Fibroblast of skin of right biceps (primary cell): ENCODE data around the gene CHTF8.

Source experiments
- DNase-seq: peaks from one replicate; pipeline ENCODE4 v3.0.0-alpha.2; 2013

The CHTF8 gene

DNA sequence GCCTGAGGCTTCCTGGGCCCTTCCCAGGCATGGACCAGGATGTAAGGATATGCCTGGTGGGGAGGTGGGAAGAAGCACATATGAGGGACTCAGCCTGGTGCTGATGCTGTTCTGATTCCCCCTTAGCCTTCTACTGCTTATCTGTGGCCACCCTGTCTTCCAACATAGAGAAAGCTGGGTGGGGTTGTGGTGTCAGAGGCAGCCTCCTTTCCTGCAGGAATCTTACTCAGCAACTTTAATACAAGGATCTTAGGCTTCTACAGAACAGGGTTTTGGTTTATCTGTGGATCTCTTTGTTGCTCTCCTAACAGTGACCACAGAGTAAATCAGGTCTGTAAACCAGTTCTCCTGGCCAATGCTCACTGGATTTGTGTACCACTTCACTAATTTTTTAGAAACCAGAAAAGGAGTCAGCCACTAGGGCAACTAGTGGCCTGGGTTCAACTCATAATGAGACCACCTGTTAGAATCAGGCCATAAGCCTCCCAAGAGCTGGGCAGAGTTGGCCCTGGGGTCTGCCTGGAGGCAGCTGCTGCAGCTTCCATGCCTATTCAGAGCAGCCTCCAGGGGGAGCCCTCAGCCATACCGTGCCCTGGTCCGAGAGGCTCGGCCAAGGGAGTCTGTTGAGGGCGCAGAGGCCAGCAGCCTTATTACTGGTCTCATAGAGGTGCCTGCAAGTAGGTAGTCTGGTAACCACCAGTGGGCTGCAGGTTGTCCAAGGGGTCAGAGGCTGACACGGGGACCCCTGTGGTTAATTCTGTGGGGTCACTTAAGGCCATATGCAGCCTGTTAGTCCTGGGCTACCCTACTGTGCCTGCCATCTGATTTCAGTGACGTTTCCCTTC, 19.9 kb downstream of the CHTF8 start:
- DNase-seq: peak; percentile 25

- DNase-seq: no peak
These were observed 20.5 kb downstream of the CHTF8 start for GRCh38 chr16:69111876-69112230.

DNA sequence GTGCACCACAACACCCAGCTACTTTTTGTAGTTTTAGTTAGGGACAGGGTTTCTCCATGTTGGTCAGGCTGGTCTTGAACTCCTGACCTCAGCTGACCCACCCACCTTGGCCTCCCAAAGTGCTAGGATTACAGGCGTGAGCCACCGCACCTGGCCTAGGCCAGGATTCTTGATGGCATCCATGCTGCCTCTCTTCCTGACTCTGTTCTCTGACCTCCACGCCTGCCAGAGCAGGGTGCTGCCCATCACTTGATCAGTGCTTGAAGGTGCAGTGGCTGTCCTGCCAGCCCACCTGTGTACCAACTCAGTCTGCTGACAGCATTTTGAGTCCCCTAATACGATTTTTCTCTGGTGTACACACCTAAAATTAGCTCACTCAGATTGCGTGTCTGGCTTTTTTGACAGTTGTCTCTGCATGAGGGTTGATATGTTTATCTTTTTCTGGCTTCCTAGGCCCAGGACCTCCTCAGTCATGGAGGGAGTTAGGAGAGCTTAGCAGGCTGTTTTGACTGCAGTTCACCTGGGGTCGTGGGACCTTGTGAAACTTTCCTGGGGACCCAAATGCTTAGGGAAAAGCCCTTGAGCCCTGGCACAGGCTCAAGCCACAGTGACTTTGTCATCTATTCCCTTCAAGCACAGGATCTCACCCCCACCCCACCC, 21.0 kb downstream of the CHTF8 start:
- DNase-seq: no peak

DNA sequence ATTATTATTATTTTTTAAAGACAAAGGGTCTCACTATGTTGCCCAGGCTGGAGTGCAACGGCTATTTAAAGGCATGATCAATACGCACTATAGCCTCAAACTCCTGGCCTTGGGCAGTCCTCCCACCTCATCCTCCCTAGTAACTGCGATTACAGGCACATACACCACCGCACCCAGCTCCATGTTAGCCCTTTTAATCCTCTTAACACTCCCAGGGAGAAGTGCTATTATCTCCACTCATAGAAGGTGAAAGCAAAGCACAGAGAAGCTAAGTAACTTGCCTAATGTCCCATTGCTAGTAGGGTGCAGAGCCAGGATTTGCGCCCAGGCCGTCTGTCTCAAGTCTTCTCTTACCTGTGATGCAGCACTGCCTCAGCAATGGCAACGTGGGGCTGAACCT, 22.0 kb downstream of the CHTF8 start:
- no peak for DNase-seq

- DNase-seq: no peak
These were observed 22.7 kb downstream of the CHTF8 start for GRCh38 chr16:69109486-69110270.

GRCh38 chr16:69108905-69109252, 23.5 kb downstream of the CHTF8 start:
- no peak for DNase-seq

DNA sequence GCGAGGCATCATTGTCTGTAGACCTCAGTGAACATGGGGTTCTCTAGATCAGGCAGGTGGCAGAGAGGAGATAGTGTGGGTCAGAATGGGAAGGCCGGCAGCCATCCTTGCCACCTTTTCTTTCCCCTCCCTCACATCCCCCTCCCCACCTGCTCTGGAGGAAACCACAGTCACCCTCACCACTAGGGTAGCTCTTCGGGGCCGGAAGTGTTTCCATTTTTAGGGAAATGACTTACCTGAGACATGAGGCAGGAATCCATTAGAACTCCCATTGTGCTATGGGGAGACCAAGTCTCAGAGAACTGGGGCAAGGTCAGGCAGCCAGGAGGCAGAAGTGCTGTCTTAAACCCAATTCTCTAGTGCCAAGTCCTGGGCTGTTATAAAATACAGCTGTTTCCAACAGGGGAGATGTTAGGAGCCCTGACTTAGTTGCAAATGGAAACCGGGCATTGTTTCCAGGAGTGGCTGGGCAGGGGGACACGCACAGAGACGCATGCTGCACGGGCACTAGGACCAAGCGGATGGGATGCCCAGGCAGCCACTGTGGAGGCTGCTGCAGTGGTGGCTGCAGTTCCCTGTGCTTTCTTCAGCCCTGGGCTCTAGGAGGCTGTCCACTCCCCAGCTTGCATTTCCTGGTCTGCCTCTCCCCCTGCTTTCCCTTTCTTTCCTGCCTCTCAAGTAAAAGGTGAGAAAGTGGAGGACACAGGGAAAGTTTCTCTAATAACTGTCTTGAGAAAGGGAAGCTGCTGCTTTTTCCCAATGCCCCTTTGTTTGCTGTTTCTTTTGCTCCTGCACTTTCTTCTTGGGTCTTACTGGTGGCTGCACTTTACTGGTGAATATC, 24.1 kb downstream of the CHTF8 start:
- DNase-seq: no peak

- DNase-seq: no peak
These were observed 24.9 kb downstream of the CHTF8 start for GRCh38 chr16:69107316-69107962.

GRCh38 chr16:69106491-69107315, 25.7 kb downstream of the CHTF8 start:
- DNase-seq: no peak

DNA sequence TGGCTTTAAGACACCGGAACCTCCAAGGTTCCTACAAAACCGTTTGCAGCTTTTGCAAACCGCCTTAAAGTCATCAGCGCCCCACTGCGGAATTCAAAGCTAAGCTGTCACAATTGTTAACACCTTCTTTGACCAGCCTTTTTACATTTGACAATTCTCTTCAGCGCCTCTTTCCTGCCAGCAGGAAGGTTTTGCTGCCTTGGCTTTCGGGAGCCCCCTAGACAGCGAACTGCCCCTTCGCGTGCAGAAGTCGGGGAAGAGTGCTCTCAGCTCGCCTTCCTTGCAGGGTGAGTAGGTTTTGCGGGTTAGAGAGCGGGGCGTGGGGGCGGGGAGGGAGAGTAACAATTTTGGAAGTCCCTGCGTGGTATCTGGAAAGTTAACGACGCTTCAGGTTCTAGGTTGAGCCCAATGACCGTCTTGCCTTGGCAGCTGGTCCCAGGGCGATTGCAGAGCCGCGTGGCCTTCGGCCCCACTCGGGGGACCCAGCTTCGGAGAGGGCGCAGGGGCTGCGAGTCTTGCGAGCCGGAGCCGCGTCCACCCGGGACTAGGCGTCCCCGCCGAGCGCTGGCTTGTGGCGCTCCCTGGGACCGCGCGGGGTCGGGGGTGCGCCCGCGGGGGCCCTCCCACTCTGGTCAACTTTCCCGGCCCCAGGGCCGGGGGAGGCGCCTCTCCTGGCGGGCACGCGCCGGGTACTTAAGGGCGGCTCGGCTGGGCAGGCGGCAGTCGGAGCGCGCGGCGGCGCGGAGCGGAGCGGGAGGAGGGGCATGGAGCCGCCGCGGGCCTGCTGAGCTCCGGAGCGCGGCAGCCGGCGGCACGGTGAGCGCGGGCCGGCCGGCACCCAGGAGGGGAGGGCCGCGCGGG, 26.7 kb downstream of the CHTF8 start, which contains the start of gene HAS3:
Gene HAS3 (plus strand): TSS at position 153 of the 861 bp plus-strand sequence. CDS start 3,743 bp downstream, outside the sequence.
- DNase-seq: peak; percentile 61

DNA sequence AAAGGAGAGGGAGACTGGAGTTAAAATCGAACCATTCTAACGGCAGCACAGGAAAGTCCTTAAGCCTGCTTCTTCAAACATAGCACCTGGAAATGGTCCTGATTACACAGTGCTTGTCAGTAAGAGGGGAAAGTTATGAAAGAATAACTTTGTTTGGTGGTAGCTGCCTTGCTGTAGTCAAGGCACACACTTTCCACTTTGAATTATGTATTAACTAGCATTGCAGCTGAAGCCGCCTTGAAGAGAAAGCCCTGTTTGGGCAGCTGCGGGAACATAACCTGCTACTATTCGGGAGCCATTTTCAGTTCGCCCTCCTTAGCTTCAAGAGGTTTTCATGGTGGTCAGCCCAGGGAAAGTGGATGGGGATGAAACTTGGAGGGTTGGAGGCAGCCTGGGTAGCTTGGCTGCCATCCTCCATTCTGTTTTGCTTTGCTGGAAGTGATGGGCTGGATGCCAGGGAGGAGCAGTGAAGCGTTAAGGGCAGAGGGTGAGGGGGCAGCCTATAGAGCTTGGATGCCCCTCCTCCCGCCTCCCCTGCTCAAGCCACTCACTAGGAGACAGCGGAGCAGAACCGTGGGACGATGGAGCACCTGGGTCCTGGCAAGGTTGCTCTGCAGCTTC, 32.2 kb downstream of the CHTF8 start:
- no peak for DNase-seq

DNA sequence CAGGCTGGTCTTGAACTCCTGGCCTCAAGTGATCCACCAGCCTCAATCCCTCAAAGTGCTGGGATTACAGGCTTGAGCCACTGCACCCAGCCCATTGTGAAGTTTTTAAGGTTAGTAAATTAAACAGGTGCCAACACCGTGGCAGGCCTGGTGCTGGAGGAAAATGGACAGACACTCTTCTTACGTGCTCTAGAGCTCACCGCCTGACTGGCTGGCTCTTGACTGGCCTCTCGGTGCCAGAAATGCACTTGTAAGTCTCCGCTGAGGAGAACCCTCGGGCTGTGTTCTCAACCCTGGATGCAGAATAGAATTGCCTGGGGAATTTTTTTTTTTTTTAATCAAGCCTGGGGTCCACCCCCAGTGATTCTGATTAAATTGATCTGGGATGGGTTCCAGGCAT, 37.2 kb downstream of the CHTF8 start:
- DNase-seq: no peak

DNA sequence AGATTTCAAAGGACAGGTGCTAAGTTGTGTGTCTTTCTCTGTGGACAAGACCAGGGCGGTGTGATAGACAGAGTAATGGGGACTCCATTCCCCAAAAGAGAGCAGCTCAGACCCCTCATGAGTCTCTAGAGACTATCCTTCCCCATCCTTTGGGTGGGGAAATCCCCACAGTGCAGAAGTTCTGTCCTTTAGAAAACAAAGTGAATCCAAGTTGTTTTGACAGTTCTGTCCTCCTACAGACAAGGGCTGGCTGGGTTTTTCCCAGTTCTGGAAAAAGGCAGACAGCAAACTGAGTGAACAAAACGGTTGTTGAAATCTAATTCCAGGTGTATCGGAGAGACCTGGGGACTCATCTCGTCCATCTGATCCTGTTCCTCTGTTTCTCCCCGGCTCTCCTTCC, 37.9 kb downstream of the CHTF8 start:
- DNase-seq: no peak

- DNase-seq: no peak
These were observed 38.4 kb downstream of the CHTF8 start for GRCh38 chr16:69093974-69094373.

DNA sequence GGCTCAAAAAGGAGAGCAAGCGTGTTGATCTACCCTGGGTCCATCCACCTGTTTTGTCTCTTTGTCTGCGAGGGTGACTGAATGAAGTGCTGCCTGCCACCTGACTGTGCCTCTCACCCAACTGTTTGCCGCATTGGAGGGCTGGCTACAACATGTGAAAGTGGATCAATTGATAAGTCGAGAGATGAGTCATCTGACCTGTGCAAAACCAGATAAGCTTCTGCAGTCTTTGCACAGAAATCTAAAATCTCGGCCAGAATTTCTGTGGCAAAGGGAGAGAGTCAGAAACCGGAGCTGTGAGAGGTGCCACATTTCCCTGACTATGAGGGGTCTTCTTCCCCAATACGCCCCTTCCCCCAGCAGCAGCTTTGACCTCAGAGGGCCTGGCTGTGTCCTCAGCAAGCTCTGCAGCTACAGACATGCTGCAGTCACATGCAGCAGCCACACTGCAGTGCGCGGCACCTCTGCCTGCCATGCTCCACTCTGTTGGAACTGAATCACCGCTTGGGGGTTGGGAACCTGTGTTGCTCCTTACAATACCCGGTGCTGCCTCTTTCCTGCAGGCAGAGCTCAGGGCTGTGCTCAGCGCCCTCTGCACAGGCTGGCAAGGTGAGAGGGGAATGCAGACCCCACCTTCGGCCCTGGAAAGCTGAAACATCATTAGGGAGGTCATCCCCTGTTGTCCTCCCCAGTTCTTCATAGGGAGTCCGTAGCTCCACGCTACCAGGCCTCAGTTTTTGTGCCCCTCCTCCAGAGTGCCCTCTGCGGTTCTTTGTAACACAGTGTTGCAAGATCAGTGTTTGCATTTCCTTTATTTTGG, 43.1 kb downstream of the CHTF8 start:
- peak; percentile 38 for DNase-seq

DNA sequence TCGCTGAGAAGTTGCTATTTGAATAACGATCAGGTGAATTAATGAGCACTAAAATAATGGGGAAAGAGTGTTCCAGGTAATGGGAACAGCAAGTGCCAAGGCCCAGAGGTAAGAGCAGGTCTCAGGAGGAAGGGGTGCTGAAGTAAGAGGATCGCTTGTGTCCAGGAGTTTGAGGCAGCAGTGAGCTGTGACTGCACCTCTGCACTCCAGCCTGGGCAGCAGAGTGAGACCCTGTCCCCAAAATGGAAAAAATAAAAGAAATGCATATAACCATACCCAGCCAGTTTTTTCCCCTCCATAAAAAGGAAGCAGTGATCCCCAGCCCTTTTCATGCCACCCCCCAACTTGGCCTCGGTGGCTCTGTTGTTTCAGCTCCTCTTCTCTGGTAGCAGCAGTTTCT, 43.7 kb downstream of the CHTF8 start:
- DNase-seq: no peak

- DNase-seq: no peak
These were observed 45.2 kb downstream of the CHTF8 start for GRCh38 chr16:69087161-69087581.

GRCh38 chr16:69085032-69085695, 47.2 kb downstream of the CHTF8 start:
- no peak for DNase-seq
